Skin of body (tissue), 2 donors: ENCODE data around the gene GTPBP6. TPM values are rescaled to one million over a fixed set of nuclear protein-coding genes. Genes with fewer than 3 reads are reported as not detected.
"Not testable (repeated sequence)": the region's sequence is repeated elsewhere in the genome, so short reads cannot be mapped to it uniquely, and the experiment has no call there.

Experiments used
- DNase-seq: peaks from one replicate; lab custom pipeline; 2025; lab: John Stamatoyannopoulos, UW
- total RNA-seq: library from RNA; depleted of rRNA; stranded (reverse); fragments of >200 nt; gene quantifications from one replicate; pipeline ENCODE4 v1.2.3, GENCODE V29; 2014

GTPBP6 gene
- total RNA-seq, 1 donor from 2014 or later: 13.5 TPM

DNA sequence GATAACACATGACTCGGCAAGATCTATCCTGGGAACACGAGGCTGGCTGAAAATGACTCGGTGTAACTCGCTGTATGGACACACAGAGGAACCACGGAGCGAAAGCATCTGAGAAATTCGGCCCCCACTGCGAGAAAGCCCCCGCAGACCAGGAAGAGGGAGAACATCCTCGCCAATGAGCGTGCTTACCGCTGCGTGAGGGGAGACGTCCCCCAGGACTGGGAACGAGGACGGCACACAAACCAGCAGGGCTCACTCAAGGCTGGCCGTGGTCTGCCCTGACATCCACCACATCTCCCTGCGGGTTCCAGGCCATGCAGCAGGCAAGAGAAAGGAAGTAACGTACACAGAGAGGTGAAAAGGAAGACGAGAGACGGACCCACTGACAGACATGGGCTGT is 17.6 kb upstream of the GTPBP6 start:
- DNase-seq: no peak

DNA sequence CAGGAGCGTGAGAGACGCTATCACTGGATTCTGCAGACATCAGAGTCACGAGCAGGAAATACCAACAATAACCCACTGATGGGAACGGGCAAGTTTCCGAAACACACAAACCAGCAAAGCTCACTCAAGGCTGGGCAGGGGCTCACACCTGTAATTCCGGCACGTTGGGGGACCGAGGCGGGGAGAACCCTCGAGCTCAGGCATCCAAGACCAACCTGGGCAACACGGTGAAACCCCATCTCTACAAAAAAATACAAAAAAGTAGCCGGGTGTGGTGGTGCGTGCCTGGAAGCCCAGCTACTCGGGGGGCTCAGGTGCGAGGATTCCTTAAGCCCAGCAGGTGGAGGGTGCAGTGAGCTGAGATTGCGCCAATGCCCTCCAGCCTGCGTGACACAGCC is 17.2 kb upstream of the GTPBP6 start:
- no peak for DNase-seq

- no peak for DNase-seq
Measured at GRCh38 chrX:334971-335757, 16.6 kb upstream of the GTPBP6 start.

GRCh38 chrX:334331-334891 is 15.8 kb upstream of the GTPBP6 start:
- no peak for DNase-seq

DNA sequence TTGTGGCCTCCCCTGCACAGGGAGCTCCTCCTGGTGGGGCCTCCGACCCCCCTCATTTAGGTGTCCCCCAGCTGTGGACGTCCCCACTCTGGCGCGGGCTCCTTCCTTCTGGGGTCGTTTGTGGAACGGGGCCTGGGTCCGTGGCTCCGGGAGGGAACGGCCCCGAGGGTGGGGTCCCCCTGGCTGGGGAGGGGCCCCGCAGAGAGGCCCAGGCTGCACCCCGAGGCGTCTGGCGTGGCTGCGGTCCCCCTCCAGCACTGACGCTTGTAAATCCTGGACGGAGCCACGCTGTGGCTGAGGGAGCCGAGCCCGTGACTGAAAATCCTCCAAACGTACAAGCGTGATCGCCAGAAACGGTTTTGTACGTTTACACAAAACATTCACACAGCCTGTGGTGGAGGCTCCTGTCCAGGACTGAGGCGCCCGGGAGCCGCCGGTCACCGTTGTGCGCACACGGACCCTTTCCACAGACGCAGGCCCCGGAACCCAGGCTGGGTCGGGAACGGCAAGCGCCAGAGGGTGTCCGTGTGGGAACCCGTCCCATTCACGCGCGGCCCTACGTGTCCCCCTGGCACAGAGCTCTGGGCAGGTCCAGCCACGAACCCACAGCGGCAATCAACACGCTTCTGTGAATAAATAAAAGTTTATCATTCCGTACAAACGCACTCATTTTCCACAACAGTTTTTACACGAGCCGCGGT is 15.2 kb upstream of the GTPBP6 start:
- no peak for DNase-seq

GRCh38 chrX:332916-333610 is 14.5 kb upstream of the GTPBP6 start:
- no peak for DNase-seq

- DNase-seq: no peak
Measured at GRCh38 chrX:332496-332860, 13.9 kb upstream of the GTPBP6 start.

GRCh38 chrX:331825-332495 is 13.4 kb upstream of the GTPBP6 start:
- no peak for DNase-seq

DNA sequence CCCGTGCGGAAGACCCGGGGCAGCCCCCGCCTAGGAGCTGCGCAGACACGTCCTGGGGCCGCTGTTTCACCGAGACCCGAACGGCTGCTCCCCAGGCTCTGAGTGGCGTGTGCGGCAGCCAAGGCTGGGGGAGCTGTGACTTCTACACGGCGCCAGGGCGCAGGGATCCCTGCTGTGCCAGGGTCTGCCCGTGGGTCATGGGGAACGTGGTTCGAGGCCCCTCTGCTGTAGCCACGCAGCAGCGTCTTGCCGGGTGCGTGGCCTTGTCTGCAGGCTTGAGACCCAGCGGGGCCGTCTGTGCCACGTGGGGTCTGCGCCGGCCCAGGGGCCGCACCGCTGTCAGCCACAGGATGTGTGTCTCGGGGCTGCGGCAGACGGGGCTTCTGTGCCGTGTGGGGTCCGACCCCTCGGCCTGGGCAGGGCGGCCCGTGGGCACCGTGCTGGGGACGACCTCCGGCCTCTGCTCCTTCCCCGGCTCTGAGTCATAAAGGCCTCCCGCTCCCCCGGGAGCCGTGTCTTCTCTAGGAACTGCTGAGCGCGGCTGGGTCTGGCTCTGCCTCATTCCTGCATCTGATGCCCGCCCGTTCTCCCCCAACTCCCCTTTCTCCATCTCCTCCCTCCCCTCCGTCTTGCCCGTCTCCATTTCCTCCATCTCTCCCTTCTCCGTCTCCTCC is 12.7 kb upstream of the GTPBP6 start:
- DNase-seq: no peak

DNA sequence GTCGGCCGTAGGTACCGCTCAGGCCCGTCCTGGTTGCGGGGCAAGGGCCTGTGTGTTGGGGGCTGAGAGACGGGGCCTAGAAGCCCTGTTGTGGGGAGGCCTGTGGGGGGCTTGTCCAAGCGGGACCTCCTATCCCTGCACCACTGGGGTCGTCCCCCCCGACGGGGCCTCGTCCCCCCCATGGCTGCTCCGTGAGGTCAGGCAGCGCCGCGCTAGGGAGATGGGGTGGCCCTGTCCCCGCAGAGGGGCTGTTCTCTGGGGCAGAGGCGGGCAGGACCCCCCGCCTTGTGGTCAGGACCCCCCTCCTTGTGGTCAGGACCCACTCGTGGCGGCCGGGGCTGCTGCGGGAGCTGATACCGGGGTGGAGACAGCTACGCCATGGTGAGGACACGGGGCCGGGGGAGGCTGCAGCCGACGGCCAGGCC is 12.1 kb upstream of the GTPBP6 start:
- no peak for DNase-seq

GRCh38 chrX:330141-330725 is 11.6 kb upstream of the GTPBP6 start:
- not testable (repeated sequence) for DNase-seq

DNA sequence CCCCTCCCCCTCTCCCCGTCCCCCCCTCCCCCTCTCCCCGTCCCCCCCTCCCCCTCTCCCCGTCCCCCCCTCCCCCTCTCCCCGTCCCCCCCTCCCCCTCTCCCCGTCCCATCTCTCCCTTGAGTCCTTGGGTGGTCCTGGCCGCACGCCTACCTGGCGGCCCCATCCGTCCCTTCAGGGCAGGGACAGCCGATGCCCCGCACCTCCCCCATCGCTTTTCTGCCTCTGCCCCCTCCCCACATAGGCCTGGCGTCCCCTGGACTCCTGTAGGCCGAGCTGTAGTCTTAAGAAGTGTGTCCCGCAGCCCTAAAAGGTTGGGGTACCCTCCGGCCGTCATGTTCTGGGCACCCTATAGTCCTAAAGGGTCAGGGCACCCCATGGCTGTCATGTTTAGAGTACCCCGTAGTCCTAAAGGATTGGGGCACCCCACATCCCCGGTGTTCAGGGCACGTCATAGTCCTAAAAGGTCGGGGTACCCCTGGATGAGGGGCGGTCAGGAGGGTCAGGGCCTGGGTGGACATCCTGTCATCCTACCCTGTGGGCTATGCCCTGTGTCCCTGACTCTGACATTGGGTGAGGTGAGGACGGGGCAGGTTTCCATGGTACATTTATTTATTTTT is 10.8 kb upstream of the GTPBP6 start:
- no peak for DNase-seq

- DNase-seq: no peak
Measured at GRCh38 chrX:327660-328126, 9.1 kb upstream of the GTPBP6 start.

DNA sequence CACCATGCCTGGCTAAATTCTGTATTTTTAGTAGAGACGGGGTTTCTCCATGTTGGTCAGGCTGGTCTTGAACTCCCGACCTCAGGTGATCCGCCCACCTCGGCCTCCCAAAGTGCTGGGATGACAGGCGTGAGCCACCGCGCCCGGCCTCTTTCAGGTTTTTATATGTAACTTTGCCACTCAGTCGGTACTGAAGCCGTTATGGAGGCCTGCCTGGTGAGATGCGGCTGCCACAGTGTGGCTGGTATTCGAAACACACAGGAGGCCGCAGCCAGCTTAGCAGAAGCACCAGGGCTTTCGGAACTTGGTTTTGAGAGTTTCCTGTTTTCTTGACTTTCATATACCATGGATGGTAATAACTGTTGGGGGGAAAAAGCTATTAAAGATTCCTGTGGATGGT is 6.1 kb upstream of the GTPBP6 start:
- DNase-seq: not testable (repeated sequence)

GRCh38 chrX:323721-324628 is 5.4 kb upstream of the GTPBP6 start:
- no peak for DNase-seq

GRCh38 chrX:320126-320783 is 1.7 kb upstream of the GTPBP6 start:
- DNase-seq: no peak

DNA sequence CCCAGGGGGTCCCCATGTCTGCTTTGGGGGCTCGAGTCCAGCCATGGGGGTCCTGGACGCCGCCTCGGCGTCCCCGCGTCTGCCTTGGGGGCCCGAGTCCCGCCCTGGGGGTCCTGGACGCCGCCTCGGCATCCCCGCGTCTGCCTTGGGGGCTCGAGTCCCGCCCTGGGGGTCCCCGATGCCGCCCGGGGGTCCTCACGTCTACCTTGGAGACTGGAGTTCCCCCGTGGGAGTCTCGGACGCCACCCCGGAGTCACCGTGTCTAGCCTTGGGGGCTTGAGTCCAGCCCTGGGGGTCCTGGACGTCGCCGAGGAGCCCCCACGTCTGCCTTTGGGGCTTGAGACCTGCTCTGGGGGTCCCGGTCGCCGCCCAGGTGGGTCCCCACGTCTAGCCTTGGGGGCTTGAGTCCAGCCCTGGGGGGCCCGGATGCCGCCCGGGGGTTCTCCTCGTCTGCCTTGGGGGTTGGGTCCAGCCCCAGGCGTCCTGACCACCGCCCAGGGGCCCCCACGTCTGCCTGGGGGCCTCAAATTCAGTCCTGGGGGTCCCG is 1.1 kb upstream of the GTPBP6 start:
- DNase-seq: no peak
